ENCODE results near the gene P4HA2. TPM values are rescaled to one million over a fixed set of nuclear protein-coding genes. Genes with fewer than 3 reads are reported as not detected.

Gene P4HA2
- total and polyA plus RNA-seq, 4 donors = 20.3 to 62.3 (median 37.2) TPM

GRCh38 chr5:132207778-132208177, 19.9 kb downstream of the P4HA2 start:
- WGBS, 2 donors = 93 to 97% methylated on average over 5 of the region's 5 CpGs

GRCh38 chr5:132206782-132207181, 20.9 kb downstream of the P4HA2 start:
- Histone ChIP-seq H3K4me1 (ENCODE audit: control insufficient read depth in 5 of 5, insufficient read depth in 5 of 5, low read length in 5 of 5) (peaks cover 8 to 32% (median 16%) of the 10 kb centered on the region in 5 donors), H3K9ac (ENCODE audit: insufficient read depth in 1 of 2, low read length in 2 of 2) (no peak overlapping the region), H3K27ac (ENCODE audit: low read depth in 1 of 2, low read length in 1 of 2) (no peak overlapping the region), H3K27me3 (ENCODE audit: control insufficient read depth in 3 of 3, insufficient read depth in 3 of 3, low read length in 2 of 3) (no peaks in the 10 kb centered on the region), H3K36me3 (ENCODE audit: control insufficient read depth in 4 of 4, insufficient read depth in 4 of 4, low read length in 4 of 4) (peaks cover 16 to 26% (median 19%) of the 10 kb centered on the region in 4 donors), H3K9me3 (ENCODE audit: control insufficient read depth in 4 of 4, insufficient read depth in 3 of 4, low read length in 3 of 4) (no peaks in the 10 kb centered on the region), H3K4me3 (no peak overlapping the region)
- TF ChIP-seq, protein P1, sequence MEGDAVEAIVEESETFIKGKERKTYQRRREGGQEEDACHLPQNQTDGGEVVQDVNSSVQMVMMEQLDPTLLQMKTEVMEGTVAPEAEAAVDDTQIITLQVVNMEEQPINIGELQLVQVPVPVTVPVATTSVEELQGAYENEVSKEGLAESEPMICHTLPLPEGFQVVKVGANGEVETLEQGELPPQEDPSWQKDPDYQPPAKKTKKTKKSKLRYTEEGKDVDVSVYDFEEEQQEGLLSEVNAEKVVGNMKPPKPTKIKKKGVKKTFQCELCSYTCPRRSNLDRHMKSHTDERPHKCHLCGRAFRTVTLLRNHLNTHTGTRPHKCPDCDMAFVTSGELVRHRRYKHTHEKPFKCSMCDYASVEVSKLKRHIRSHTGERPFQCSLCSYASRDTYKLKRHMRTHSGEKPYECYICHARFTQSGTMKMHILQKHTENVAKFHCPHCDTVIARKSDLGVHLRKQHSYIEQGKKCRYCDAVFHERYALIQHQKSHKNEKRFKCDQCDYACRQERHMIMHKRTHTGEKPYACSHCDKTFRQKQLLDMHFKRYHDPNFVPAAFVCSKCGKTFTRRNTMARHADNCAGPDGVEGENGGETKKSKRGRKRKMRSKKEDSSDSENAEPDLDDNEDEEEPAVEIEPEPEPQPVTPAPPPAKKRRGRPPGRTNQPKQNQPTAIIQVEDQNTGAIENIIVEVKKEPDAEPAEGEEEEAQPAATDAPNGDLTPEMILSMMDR (IDR thresholded peaks at IDR 0.05; ENCODE audit: control extremely low read depth, extremely low read depth) = no peak
- ATAC-seq (ENCODE audit: insufficient read depth, low FRiP score) (no peak), DNase-seq (no peak)

More at GRCh38 chr5:132207778-132208177, 19.9 kb downstream of the P4HA2 start:
- H3K36me3 ChIP-seq (ENCODE audit: control insufficient read depth in 4 of 4, insufficient read depth in 4 of 4, low read length in 4 of 4) = peaks cover 15 to 24% (median 19%) of the 10 kb centered on the region in 4 donors
- H3K4me3 ChIP-seq = no peak overlapping the region
- no peaks in the 10 kb centered on the region for H3K9me3 ChIP-seq (ENCODE audit: control insufficient read depth in 4 of 4, insufficient read depth in 3 of 4, low read length in 3 of 4)
- H3K9ac ChIP-seq (ENCODE audit: insufficient read depth in 1 of 2, low read length in 2 of 2) = no peak overlapping the region
- H3K27ac ChIP-seq (ENCODE audit: low read depth in 1 of 2, low read length in 1 of 2) = no peak overlapping the region
- no peaks in the 10 kb centered on the region for H3K27me3 ChIP-seq (ENCODE audit: control insufficient read depth in 3 of 3, insufficient read depth in 3 of 3, low read length in 2 of 3)
- ATAC-seq (ENCODE audit: insufficient read depth, low FRiP score) = no peak
- peaks cover 8 to 37% (median 20%) of the 10 kb centered on the region in 5 donors for H3K4me1 ChIP-seq (ENCODE audit: control insufficient read depth in 5 of 5, insufficient read depth in 5 of 5, low read length in 5 of 5)
- TF ChIP-seq, protein P1 (IDR thresholded peaks at IDR 0.05; ENCODE audit: control extremely low read depth, extremely low read depth) = no peak
- no peak for DNase-seq

DNA sequence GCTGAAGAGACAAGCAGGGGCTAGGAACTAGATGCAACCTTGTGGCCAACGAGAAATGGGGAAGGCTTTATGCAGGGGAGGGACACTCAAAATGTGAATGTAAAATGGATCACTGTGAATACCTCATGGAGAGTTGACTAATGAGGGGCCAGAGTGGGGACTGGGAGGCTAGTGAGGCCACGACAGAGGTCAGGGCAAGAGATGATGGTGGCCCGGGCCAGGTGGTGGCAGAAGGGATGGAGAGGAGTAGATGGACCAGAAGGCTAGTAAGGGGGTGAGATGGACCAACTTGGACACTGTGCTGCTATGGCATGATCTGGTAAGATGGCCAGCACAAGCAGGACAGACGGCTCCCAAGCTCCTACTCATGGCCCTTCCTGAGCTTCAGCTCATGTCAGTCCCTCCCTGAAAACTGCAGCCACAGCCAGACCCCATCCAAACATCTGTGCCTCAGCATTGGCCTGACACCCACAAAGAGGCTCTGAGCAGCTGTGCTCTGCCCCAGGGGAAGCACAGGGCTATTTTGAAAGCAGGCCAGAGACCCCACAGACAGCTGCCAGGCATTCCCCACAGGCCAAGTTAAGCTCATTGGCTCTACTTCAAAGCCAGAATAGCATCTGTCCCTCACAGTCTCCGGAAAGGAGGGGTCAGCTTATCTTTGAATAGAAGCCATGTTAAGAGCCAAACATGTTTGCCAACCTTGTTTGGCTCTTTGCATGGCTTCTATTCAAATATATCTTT, 22.1 kb downstream of the P4HA2 start:
- H3K9me3 ChIP-seq (ENCODE audit: control insufficient read depth in 4 of 4, insufficient read depth in 3 of 4, low read length in 3 of 4) = no peaks in the 10 kb centered on the region
- H3K27ac ChIP-seq (ENCODE audit: low read depth in 1 of 2, low read length in 1 of 2) = peak overlapping the region in 1 of 2 donors; percentile 38
- ATAC-seq (ENCODE audit: insufficient read depth, low FRiP score) (no peak), DNase-seq (peak; percentile 94 to 97 (median 94))
- WGBS, 2 donors = 70 to 73% methylated on average over 5 of the region's 5 CpGs
- TF ChIP-seq, protein P1 (IDR thresholded peaks at IDR 0.05; ENCODE audit: control extremely low read depth, extremely low read depth) = no peak
- peaks cover 20 to 33% (median 23%) of the 10 kb centered on the region in 4 donors for H3K36me3 ChIP-seq (ENCODE audit: control insufficient read depth in 4 of 4, insufficient read depth in 4 of 4, low read length in 4 of 4)
- H3K9ac ChIP-seq (ENCODE audit: insufficient read depth in 1 of 2, low read length in 2 of 2) = no peak overlapping the region
- H3K4me1 ChIP-seq (ENCODE audit: control insufficient read depth in 5 of 5, insufficient read depth in 5 of 5, low read length in 5 of 5) = peaks cover 8 to 24% (median 16%) of the 10 kb centered on the region in 5 donors
- no peak overlapping the region for H3K4me3 ChIP-seq
- no peaks in the 10 kb centered on the region for H3K27me3 ChIP-seq (ENCODE audit: control insufficient read depth in 3 of 3, insufficient read depth in 3 of 3, low read length in 2 of 3)
